ENCODE results near the gene LRRC8A. TPM values are rescaled to one million over a fixed set of nuclear protein-coding genes. Genes with fewer than 3 reads are reported as not detected.

The LRRC8A gene
- polyA plus RNA-seq, 1 of the 3 experiments (the other 2 are of a cell fraction) = 30.4 TPM

GRCh38 chr9:128923493-128923883, 41.6 kb downstream of the LRRC8A start:
- Histone ChIP-seq H3F3A (replicated peaks; ENCODE audit: insufficient read depth) (no peaks in the 10 kb centered on the region), H4K20me1 (ENCODE audit: insufficient read depth) (no peaks in the 10 kb centered on the region), H3K27me3 (ENCODE audit: insufficient read depth) (no peaks in the 10 kb centered on the region), H3K79me2 (ENCODE audit: insufficient read depth) (no peaks in the 10 kb centered on the region), H3K4me3 (ENCODE audit: low read depth in 2 of 2, low read length in 1 of 2) (no peak overlapping the region), H3K9me2 (no peaks in the 10 kb centered on the region), H3K9ac (no peak overlapping the region), H3K4me1 (ENCODE audit: control insufficient read depth in 1 of 2, insufficient read depth in 2 of 2, low read depth in 1 of 2, low read length in 1 of 2) (no peaks in the 10 kb centered on the region; a peak in 2 of 4 replicates), H3K4me2 (no peak overlapping the region), H3K27ac (ENCODE audit: low read depth in 2 of 2, low read length in 1 of 2) (no peak overlapping the region), H3K36me3 (replicated peaks in 1 of 2; ENCODE audit: control insufficient read depth in 1 of 2, insufficient read depth in 2 of 2, low read length in 1 of 2) (peaks cover 0 to 4% of the 10 kb centered on the region in 2 experiments), H3K9me3 (no peaks in the 10 kb centered on the region), H2AFZ (ENCODE audit: low read depth) (no peak overlapping the region)
- DNase-seq = no peak
- 94% methylated on average over 6 of the region's 6 CpGs for WGBS (ENCODE audit: low lambda C conversion rate)
- CTCF ChIA-PET = interaction anchor here (1.9 to 7.1 kb wide), 2 partner anchors 62 to 70 kb away, joined by 6 to 73 read pairs; no protein-coding TSS in a partner anchor
- TF ChIP-seq, protein P1, sequence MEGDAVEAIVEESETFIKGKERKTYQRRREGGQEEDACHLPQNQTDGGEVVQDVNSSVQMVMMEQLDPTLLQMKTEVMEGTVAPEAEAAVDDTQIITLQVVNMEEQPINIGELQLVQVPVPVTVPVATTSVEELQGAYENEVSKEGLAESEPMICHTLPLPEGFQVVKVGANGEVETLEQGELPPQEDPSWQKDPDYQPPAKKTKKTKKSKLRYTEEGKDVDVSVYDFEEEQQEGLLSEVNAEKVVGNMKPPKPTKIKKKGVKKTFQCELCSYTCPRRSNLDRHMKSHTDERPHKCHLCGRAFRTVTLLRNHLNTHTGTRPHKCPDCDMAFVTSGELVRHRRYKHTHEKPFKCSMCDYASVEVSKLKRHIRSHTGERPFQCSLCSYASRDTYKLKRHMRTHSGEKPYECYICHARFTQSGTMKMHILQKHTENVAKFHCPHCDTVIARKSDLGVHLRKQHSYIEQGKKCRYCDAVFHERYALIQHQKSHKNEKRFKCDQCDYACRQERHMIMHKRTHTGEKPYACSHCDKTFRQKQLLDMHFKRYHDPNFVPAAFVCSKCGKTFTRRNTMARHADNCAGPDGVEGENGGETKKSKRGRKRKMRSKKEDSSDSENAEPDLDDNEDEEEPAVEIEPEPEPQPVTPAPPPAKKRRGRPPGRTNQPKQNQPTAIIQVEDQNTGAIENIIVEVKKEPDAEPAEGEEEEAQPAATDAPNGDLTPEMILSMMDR (IDR thresholded peaks at IDR 0.05) = no peak
- TF ChIP-seq EZH2phosphoT487 (IDR thresholded peaks at IDR 0.05; ENCODE audit: borderline replicate concordance, low read depth) = no peak
- TF ChIP-seq NFIC (IDR thresholded peaks at IDR 0.05; ENCODE audit: borderline replicate concordance) = no peak
- no peak for TF ChIP-seq TCF12 (IDR thresholded peaks at IDR 0.05)
- no peak for TF ChIP-seq RXRA (IDR thresholded peaks at IDR 0.05; ENCODE audit: borderline replicate concordance, low read depth)
- POLR2A ChIA-PET = no interaction called here

DNA sequence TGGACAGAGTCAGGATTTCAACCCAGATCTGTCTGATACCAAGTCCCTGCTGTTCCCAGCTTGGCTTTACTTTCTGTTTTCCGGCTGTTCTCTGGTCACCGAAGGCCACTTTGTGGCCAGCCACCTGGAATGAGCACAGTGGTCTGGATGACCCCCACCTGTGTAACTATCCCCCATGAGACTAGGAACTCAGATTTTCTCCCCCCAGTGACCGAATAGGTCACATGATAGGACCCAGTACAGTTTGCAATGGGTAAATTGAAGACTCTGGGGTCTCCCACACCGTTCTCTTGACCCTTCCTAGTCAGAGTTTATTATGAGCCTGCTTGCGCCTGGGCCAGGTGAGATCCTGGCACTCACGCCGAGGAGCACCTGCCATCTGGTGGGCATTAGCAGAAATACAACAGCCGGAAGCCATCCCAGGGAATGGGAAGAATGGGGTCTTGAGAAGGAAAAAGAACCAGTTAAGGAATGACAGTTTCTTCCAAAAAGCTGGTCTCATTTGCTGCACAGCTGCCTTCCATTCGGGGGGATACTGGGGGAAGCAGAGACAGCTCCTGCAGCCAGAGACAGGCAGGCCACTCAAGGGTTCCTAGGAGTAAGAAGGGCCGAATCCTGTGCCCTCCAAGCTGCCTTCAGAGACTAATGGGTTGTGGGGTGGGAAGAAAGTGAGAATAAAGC, 45.9 kb downstream of the LRRC8A start:
- no peak overlapping the region for H3K27ac ChIP-seq (ENCODE audit: low read depth in 2 of 2, low read length in 1 of 2)
- WGBS (ENCODE audit: low lambda C conversion rate) = 18% methylated on average over 10 of the region's 10 CpGs

More for the DNA sequence above, 45.9 kb downstream of the LRRC8A start:
- Histone ChIP-seq H3K9ac (no peak overlapping the region), H3K9me3 (no peaks in the 10 kb centered on the region), H2AFZ (ENCODE audit: low read depth) (peak overlapping the region; percentile 70), H3K4me2 (no peak overlapping the region), H3F3A (replicated peaks; ENCODE audit: insufficient read depth) (no peaks in the 10 kb centered on the region), H3K79me2 (ENCODE audit: insufficient read depth) (no peaks in the 10 kb centered on the region), H4K20me1 (ENCODE audit: insufficient read depth) (no peaks in the 10 kb centered on the region), H3K27me3 (ENCODE audit: insufficient read depth) (no peaks in the 10 kb centered on the region), H3K4me1 (ENCODE audit: control insufficient read depth in 1 of 2, insufficient read depth in 2 of 2, low read depth in 1 of 2, low read length in 1 of 2) (no peaks in the 10 kb centered on the region; a peak in 1 of 4 replicates), H3K36me3 (replicated peaks in 1 of 2; ENCODE audit: control insufficient read depth in 1 of 2, insufficient read depth in 2 of 2, low read length in 1 of 2) (no peaks in the 10 kb centered on the region), H3K4me3 (ENCODE audit: low read depth in 2 of 2, low read length in 1 of 2) (no peak overlapping the region; a peak in 1 of 4 replicates), H3K9me2 (no peaks in the 10 kb centered on the region)
- CTCF ChIA-PET = interaction anchor here (0.6 to 7.1 kb wide), 43 partner anchors 8 to 324 kb away, joined by 3 to 73 read pairs (median 6); partner anchors contain the start of genes ENDOG, KYAT1, LRRC8A and PKN3
- POLR2A ChIA-PET = interaction anchor here (0.7 kb wide), 1 partner anchor 45 kb away, joined by 4 read pairs; no protein-coding TSS in a partner anchor
- DNase-seq = peak; percentile 85
- TF ChIP-seq MEF2A (IDR thresholded peaks at IDR 0.05; ENCODE audit: borderline replicate concordance, low read depth) (no peak), NRF1 (IDR thresholded peaks at IDR 0.05; ENCODE audit: low read depth, low read length) (no peak), GATA2 (CRISPR knock-in tag; IDR thresholded peaks at IDR 0.05) (no peak), RAD21 (IDR thresholded peaks at IDR 0.05; ENCODE audit: low read length) (peak; percentile 89), CHD2 (IDR thresholded peaks at IDR 0.05; ENCODE audit: low read length, partially characterized antibody) (no peak), GABPA (IDR thresholded peaks at IDR 0.05; ENCODE audit: low read depth) (no peak), ZBTB33 (IDR thresholded peaks at IDR 0.05; ENCODE audit: borderline replicate concordance, low read depth) (no peak), YY1 (IDR thresholded peaks at IDR 0.05; ENCODE audit: low read depth) (no peak), JUND (IDR thresholded peaks at IDR 0.05) (no peak), FOSL2 (IDR thresholded peaks at IDR 0.05; ENCODE audit: borderline replicate concordance, low read depth) (no peak), SMC3 (IDR thresholded peaks at IDR 0.05; ENCODE audit: low read depth, low read length) (peak; percentile 85), ELF1 (IDR thresholded peaks at IDR 0.05) (no peak)
- TF ChIP-seq, protein P1 (IDR thresholded peaks at IDR 0.05) = peak; percentile 91
